Ovary (tissue), 9 donors: ENCODE results near the gene LPAR1. TPM values are rescaled to one million over a fixed set of nuclear protein-coding genes. Genes with fewer than 3 reads are reported as not detected.

Source experiments
- DNase-seq, 5 donors: peaks; one replicate each; pipeline ENCODE4 v3.0.0-alpha.2; 2019 to 2020
- H3K27ac ChIP-seq, 2 donors: fragments of 200-600 bp; one replicate each; pipeline versions ENCODE4 v1.5.1 to v1.8.0; 2019 to 2022
- H3K27me3 ChIP-seq: fragments of 200-600 bp; one replicate; pipeline ENCODE4 v1.8.0; 2022
- H3K36me3 ChIP-seq: fragments of 200-600 bp; sonication (generic); one replicate; pipeline ENCODE4 v1.5.1; 2019
- H3K4me1 ChIP-seq: one replicate; pipeline ENCODE4 v1.8.1; 2013; ENCODE audit warnings: mild to moderate bottlenecking, moderate library complexity; ENCODE audit not compliant: insufficient read depth
- H3K4me3 ChIP-seq: fragments of 200-600 bp; sonication (generic); one replicate; pipeline ENCODE4 v1.5.1; 2017
- H3K9me3 ChIP-seq, 2 donors: fragments of 200-600 bp in 1 of 2; sonication (generic) in 1 of 2; one replicate each; pipeline versions ENCODE4 v1.5.1 to v1.8.1; 2013 to 2019; ENCODE audit warnings: mild to moderate bottlenecking in 1 of 2, moderate library complexity in 1 of 2
- EP300 ChIP-seq: sonication (generic); formaldehyde crosslinking; IDR thresholded peaks from one replicate; pipeline ENCODE4 v1.6.1; 2017; ENCODE audit warnings: antibody characterized with exemption
- POLR2A ChIP-seq: fragments of 450-650 bp; IDR thresholded peaks from one replicate; pipeline ENCODE4 v1.6.1; 2017; ENCODE audit warnings: antibody characterized with exemption, mild to moderate bottlenecking, moderate library complexity
- WGBS, 3 donors: extraction: QIAGEN DNeasy Blood & Tissue Kit in 1 of 3; methylation state at CpG; one replicate each; pipeline versions ENCODE4 v1.1.5 to v1.1.7; 2013 to 2017; 5-methylcytosine and 5-hydroxymethylcytosine counted together
- intact Hi-C, 4 donors: fragments of 100-400 bp; cut with DNase I; formaldehyde crosslinking; loops; one replicate each; pipeline versions ENCODE4 v1.11.0 to v1.15.1; 2022 to 2023
- polyA plus RNA-seq, 2 donors: library from polyadenylated mRNA; stranded (reverse); fragments of 200-250 nt in 1 of 2; fragments of 350-450 nt in 1 of 2; fragmentation: Illumina TruSeq in 1 of 2; extraction: RNeasy Lipid Tissue Mini Kit (QIAGEN cat#74804) in 1 of 2; gene quantifications; one replicate each; pipeline ENCODE4 v1.2.3, GENCODE V29; 2013 to 2014
- total RNA-seq, 7 donors: library from RNA; depleted of rRNA in 2 of 7; stranded (reverse); fragments of >200 nt in 2 of 7; fragmentation: NEBNext Ultra II Directional in 3 of 7; extraction: Animal tissue kit (Norgen Biotek cat#: 25700) in 3 of 7; gene quantifications; one replicate each; pipeline versions ENCODE4 v1.1.0 to v1.2.4, GENCODE V29; 2016 to 2023
- TF ChIP-seq, protein P1 (sequence below), 3 donors: fragments of 450-650 bp in 2 of 3; fragments of 200-600 bp in 1 of 3; IDR thresholded peaks; one replicate each; pipeline versions ENCODE4 v1.5.1 to v1.8.0; 2016 to 2022; ENCODE audit warnings: antibody characterized with exemption in 3 of 3, mild to moderate bottlenecking in 1 of 3
- donor health status: DM: no; HTN: no; CAD: no; lungs with moderate emphysema.
- donor health status: DM: no; HTN: no; CAD: no.
- donor health status: Bipolar disorder and iron deficiency.
- donor health status: DM: yes; HTN: yes; CAD: no.
- donor health status: DM: no; HTN: no; CAD: no.
- donor health status: DM: yes; HTN: yes; CAD: no.

LPAR1 gene
- total and polyA plus RNA-seq, 9 donors, result 11.1 to 29.2 (median 18.4) TPM

DNA sequence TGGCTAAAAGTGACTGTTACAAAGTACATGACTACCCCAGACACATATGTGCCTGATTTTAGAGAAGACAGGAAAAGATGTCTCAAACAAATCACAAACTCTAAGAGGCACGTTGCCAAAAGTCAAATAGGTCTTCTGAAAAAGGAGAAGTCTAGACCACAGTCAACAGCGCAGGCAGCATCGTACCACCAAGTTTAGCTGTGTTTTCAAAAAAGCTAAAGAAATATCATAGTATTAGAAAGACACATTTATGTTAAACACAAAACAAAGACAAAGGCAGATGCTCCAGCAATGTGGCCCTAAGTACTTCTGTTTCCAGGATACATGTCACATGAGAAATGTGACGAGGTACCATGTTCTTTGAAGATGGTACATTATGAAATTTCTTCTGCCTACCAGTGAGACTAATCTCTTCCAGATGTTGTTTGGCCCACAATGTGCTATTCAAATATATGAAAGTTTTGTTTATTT is 43.5 kb downstream of the LPAR1 start:
- Histone ChIP-seq H3K27ac (no peak overlapping the region), H3K36me3 (no peaks in the 10 kb centered on the region), H3K9me3 (no peaks in the 10 kb centered on the region), H3K4me1 (no peaks in the 10 kb centered on the region), H3K4me3 (no peak overlapping the region), H3K27me3 (no peaks in the 10 kb centered on the region)
- no peak for DNase-seq
- intact Hi-C loops, result no loop called here
- TF ChIP-seq EP300 (no peak), POLR2A (no peak)
- TF ChIP-seq, protein P1, sequence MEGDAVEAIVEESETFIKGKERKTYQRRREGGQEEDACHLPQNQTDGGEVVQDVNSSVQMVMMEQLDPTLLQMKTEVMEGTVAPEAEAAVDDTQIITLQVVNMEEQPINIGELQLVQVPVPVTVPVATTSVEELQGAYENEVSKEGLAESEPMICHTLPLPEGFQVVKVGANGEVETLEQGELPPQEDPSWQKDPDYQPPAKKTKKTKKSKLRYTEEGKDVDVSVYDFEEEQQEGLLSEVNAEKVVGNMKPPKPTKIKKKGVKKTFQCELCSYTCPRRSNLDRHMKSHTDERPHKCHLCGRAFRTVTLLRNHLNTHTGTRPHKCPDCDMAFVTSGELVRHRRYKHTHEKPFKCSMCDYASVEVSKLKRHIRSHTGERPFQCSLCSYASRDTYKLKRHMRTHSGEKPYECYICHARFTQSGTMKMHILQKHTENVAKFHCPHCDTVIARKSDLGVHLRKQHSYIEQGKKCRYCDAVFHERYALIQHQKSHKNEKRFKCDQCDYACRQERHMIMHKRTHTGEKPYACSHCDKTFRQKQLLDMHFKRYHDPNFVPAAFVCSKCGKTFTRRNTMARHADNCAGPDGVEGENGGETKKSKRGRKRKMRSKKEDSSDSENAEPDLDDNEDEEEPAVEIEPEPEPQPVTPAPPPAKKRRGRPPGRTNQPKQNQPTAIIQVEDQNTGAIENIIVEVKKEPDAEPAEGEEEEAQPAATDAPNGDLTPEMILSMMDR (IDR thresholded peaks at IDR 0.05), result no peak
- 79 to 93% (median 87%) methylated on average over 4 of the region's 4 CpGs for WGBS, 3 donors

DNA sequence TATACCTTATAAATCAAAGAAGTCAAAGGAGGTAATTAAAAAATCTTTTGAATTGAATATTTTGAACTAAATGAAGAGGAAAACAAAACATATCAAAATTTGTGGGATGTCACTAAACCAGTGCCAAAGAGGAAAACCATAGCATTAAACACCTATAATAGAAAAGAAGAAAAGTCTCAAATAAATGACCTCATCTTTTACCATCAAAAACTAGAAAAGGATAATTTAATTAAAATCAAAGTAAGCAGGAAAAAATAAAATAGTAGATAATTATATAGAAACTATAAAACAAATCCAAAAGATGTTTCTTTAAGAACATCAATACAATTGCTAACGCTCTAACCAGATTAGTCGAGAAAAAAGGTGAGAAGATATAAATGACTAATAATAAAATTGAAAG is 47.8 kb downstream of the LPAR1 start:
- H3K9me3 ChIP-seq, result no peaks in the 10 kb centered on the region
- no peaks in the 10 kb centered on the region for H3K4me1 ChIP-seq
- intact Hi-C loops, result no loop called here
- H3K36me3 ChIP-seq, result no peaks in the 10 kb centered on the region
- 96 to 99% (median 98%) methylated on average over 2 of the region's 2 CpGs for whole genome bisulfite sequencing, 3 donors
- no peak for DNase-seq
- TF ChIP-seq, protein P1 (IDR thresholded peaks at IDR 0.05), result no peak
- TF ChIP-seq EP300 (no peak), POLR2A (no peak)
- H3K27ac ChIP-seq, result no peak overlapping the region
- no peak overlapping the region for H3K4me3 ChIP-seq
- H3K27me3 ChIP-seq, result no peaks in the 10 kb centered on the region

DNA sequence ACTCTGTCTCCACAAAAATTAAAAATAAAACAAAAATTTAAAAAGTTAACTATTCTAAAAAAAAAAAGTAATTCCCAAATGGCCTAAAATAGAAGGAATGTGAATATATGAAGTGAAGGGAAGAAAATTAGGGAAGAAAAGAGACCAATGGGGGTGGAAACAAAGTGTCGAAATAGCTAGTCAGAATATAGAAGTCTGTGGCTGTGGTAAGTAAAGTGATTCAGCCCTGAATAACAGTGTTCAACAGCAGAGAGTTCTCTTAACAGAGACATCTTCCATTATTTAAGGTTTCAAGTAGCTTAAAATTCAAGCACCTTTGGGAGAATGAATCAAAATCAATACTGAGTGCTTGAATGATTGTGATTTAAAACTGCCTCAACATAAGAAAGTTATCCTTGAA is 51.7 kb downstream of the LPAR1 start:
- Histone ChIP-seq H3K9me3 (no peaks in the 10 kb centered on the region), H3K4me1 (no peaks in the 10 kb centered on the region), H3K27ac (no peak overlapping the region), H3K36me3 (no peaks in the 10 kb centered on the region), H3K27me3 (no peaks in the 10 kb centered on the region), H3K4me3 (no peak overlapping the region)
- TF ChIP-seq, protein P1 (IDR thresholded peaks at IDR 0.05), result no peak
- TF ChIP-seq POLR2A (no peak), EP300 (no peak)
- 94 to 100% (median 98%) methylated on average over 1 of the region's 1 CpG for WGBS, 3 donors
- intact Hi-C loops, result no loop called here
- no peak for DNase-seq

DNA sequence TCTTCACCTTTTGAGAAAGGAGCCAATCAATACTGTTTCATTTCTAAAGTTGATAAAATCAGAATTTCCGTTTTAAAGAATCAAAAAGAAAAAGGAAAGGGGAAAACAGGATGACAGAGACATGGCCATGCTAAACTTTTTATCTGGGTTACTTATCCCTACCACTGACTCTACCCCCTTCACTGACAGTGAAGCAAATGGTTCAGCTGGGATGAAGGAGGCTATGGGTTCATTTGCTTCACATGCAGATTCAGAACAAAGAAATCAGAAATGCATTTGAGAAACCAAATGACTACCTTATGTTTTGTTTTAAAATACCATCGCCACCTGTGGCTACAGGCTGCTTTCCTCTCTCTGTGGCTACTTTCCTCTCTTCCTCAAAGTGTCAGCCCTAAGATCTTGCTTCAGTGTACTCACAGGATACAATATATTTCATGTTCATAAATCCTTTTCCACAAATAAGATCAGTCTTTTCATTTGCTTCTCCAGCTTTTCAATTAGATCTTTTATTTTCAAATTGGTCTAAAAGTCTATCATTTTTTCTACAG is 53.3 kb downstream of the LPAR1 start:
- no peaks in the 10 kb centered on the region for H3K27me3 ChIP-seq
- 87 to 94% (median 93%) methylated on average over 2 of the region's 2 CpGs for WGBS, 3 donors
- TF ChIP-seq, protein P1 (IDR thresholded peaks at IDR 0.05), result no peak
- TF ChIP-seq EP300 (no peak), POLR2A (no peak)
- no peak for DNase-seq
- H3K27ac ChIP-seq, result no peak overlapping the region
- no peaks in the 10 kb centered on the region for H3K36me3 ChIP-seq
- intact Hi-C loops, result no loop called here
- H3K4me1 ChIP-seq, result no peaks in the 10 kb centered on the region
- no peak overlapping the region for H3K4me3 ChIP-seq
- H3K9me3 ChIP-seq, result no peaks in the 10 kb centered on the region
